Measurements from ENCODE around the gene LRMDA.

DNA sequence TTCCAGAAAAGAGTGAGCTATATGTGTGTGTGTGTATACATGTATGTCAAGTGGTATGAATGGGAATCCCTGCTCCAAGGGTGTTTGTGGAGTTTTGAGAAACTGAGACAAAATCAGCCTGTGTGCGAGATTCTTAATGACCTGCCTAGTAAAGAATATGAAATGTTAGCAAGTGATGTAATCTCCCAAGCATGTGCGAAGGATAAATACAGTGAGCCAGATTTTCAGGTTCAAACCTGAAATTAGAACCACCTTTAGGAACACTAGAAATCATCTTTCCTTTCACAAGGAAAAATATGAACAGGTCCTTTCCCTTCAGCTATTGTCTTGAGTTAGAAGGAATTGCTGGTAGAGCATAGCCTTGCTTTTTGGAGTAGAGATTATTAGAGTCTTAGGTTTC, 457.6 kb downstream of the LRMDA start:
- TF ChIP-seq ZBTB7A (CRISPR knock-in tag; IDR thresholded peaks at IDR 0.05) = no peak
- TF ChIP-seq, protein P1, sequence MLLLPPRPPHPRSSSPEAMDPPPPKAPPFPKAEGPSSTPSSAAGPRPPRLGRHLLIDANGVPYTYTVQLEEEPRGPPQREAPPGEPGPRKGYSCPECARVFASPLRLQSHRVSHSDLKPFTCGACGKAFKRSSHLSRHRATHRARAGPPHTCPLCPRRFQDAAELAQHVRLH (CRISPR knock-in tag; IDR thresholded peaks at IDR 0.05; ENCODE audit: borderline replicate concordance, low read depth) = no peak
- TF ChIP-seq ZFP36 (IDR thresholded peaks at IDR 0.05; ENCODE audit: borderline replicate concordance, low read depth, low read length, partially characterized antibody) = no peak
- TF ChIP-seq ZNF782 (CRISPR knock-in tag; IDR thresholded peaks at IDR 0.05; ENCODE audit: borderline replicate concordance) = no peak
- TF ChIP-seq, protein P2, sequence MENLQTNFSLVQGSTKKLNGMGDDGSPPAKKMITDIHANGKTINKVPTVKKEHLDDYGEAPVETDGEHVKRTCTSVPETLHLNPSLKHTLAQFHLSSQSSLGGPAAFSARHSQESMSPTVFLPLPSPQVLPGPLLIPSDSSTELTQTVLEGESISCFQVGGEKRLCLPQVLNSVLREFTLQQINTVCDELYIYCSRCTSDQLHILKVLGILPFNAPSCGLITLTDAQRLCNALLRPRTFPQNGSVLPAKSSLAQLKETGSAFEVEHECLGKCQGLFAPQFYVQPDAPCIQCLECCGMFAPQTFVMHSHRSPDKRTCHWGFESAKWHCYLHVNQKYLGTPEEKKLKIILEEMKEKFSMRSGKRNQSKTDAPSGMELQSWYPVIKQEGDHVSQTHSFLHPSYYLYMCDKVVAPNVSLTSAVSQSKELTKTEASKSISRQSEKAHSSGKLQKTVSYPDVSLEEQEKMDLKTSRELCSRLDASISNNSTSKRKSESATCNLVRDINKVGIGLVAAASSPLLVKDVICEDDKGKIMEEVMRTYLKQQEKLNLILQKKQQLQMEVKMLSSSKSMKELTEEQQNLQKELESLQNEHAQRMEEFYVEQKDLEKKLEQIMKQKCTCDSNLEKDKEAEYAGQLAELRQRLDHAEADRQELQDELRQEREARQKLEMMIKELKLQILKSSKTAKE (CRISPR knock-in tag; IDR thresholded peaks at IDR 0.05; ENCODE audit: borderline replicate concordance) = no peak
- TF ChIP-seq SMAD3 (CRISPR knock-in tag; IDR thresholded peaks at IDR 0.05) = no peak

Measured in HepG2 (cell line).